ENCODE measurements around the gene MARF1.

DNA sequence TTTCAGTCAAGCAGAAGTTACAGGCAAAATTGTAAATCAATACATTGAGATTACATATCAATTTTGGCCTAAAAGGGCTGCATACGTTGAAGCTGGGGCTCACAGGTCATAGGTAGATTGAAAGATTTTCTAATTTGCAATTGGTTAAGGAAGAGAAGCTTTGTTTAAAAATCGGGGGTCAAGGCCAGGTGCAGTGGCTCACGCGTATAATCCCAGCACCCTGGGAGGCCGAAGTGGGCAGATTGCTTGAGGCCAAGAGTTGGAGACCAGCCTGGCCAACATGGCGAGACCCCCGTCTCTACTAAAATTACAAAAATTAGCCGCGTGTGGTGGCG is 68.4 kb downstream of the MARF1 start:
- TF ChIP-seq CTCF (IDR thresholded peaks at IDR 0.05 in 8 of 11, conservative IDR thresholded peaks at IDR 0.05 in 3 of 11) (no peak), POLR2A (IDR thresholded peaks at IDR 0.05) (no peak), POLR2AphosphoS5 (IDR thresholded peaks at IDR 0.05) (no peak)

All from spleen (tissue), 7 donors.